Stimulated activated CD8-positive, alpha-beta memory T cell treated with anti-CD3 and anti-CD28 coated beads, Interleukin-15, amount 100 ng/mL, for 48 hours (primary cell): ENCODE results near the gene CFP.

Source experiments
- DNase-seq, 2 donors: peaks; one replicate each; pipeline ENCODE4 v3.0.0-alpha.2; 2020; ENCODE audit warnings: low read depth in 2 of 2

Gene CFP

DNA sequence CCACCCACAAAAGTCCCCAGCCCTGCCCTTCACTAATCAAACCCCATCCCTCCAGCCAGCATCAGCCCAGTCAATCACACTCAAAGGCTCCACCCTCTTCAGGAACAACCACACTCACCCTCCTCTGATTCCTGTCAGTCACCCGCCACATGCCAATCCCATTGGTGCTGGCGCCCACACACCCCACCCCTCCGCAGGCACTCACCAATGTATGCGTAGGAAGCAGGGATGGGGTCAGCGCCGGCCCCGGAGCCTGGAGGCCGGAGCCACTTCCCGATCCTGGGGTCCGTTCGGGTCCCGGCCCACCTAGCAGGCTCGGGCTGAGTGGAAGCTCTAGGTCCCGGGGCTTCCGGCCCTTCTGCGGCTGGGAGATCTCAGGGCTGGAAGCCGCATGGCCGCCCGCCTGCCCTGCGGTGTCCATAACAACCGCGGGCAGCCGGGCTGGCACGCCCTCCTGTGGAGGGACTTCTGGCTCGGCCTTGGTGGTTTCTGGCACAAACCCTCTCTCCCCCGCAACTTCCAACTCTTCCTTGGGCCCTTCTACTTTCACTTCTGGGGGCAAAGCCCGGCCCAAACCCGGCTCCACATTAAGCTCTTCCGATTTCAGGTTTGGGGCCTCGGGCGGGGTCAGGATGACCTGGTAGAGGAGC is 7.9 kb upstream of the CFP start:
- no peak for DNase-seq

DNA sequence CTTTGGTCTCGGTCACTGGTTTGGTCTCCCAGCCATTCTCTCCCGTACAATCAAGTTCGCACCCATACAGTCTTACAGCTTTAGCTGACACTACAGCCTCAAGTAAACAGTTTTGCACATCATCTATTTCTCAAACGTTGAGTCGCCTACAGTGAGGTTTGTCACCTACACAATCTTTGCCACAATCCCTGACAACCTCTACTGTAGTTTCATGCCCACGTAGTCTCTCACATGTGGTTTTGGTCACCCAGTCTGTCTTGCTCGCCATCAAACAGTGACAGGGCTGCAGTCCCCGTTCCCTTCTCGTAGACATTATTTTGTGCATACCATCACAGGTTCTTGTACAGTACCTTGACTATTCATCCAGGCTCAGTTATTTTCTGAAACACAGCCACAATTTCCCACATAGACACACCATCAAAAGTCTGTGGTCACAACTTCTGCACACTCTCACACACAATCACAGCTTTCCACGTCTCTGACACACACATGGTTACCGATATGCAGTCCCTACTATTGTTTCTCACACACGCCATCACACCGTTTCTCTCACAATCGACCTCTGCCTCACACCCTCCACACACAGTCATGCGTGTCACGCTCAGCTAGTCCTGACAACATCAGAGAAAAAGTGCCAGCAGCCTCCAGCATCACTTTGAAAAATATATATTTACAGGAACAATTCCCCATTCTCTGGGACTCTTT is 5.3 kb upstream of the CFP start:
- no peak for DNase-seq

DNA sequence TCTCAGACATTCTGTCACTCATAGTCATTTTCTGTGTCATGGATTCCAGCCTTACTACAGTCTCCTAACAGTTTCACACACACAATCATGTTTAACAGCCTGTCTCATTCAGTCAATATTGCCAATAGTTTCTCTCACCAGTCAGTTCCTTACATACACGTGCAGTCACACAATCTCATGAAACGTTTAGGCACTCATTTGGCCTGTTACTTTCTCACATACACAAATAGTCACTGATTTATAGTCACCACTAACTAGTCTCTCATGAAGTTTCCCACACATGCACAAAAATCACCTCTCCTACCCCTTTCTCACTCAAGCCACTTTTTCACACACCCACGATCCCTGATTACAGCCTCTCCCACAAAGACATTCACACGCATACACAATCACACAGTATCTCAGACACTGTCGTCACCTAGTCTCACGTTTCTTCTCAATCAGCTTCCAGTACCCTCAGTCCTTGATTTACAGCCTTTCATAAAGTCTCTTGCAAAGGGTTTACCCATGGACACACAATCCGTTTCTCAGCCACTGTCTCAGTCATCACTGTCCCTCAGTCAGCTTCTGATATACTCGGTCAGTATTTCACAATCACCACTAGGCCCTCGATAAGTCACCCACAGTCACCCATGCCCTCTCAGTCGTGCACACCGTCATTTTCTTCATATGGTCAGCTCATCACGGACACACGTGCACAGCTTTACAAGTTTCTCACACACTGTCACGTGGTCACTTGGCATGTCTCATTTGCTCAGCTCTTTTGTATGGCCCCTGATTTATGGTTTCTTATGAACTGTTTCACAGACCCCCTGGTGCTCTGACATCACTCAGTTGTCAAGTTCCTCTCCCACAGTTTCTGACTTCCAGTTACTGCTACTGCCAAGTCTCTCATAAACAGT is 4.2 kb upstream of the CFP start:
- DNase-seq = no peak

DNA sequence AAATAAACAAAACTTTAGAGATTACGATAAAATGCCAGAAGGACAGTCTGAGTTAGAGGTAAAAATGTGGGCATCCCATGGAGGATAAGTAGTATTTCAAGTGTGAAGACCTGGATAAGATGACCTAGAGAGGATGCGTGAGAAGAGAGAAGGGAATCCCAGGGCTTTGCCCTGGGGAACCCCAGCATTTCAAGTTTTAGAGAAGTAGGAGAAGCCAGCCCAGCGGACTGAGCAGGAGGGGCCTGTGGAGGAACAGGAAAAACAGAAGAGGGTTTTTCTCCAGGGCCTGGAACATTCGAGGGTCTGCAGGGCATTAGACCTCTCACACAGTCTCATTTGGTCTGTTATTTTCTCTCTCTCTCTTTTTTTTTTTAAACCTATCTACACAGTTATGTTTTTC is 2.9 kb upstream of the CFP start:
- no peak for DNase-seq

DNA sequence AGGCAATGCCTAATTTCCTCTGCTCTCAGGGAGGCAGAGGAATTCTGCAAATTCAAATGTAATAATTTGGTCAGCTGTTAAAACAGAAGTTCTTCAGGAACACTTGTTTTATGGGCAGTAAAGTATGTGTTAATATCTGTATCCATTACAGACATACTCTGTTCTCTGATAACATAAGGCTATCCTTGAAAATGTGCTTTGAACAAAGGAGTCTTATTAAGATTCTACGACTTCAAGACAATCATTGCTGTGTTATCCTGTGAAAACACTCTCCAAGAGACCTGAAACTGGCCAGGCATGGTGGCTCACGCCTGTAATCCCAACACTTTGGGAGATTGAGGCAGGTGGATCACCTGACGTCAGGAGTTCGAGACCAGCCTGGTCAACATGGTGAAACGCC is 1.9 kb upstream of the CFP start:
- no peak for DNase-seq

DNA sequence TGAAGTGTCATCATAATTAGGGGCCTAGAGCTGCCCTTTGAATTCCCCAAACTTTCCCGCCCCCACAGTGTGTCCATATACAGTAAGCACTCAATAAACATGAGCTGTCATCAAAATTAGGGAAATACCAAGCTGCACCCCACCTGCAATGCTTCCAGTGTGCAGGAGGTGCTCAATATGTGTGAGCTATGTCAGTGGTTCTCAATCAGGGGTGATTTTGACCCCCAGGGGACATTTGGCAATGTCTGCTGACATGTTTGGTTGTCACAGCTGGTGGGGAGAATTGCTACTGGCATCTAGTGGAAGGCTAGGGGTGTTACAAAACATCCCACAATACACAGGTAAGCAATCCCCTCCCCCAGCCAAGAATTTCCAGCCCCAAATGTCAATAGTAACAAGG is 748 bp downstream of the CFP start:
- DNase-seq = no peak

DNA sequence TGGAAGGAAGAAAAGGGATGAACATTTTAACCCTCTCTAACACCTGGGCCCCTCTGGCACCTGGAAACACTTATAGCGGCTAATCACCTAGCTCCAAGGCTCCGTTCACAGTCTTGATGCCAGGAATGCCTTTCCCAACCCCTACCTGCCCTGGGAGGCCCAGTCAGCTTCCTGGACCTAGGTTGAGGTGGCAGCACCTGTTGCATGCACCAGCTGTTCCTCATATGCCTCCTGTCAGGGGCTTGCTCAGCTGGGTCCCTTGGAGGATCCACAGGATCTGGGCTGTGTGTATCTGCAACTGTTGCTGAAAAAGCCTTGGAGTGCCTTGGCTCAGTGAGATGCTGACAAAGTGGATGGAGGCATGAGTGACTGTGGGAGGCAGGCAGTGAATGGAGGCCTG is 4.4 kb downstream of the CFP start:
- DNase-seq = no peak

DNA sequence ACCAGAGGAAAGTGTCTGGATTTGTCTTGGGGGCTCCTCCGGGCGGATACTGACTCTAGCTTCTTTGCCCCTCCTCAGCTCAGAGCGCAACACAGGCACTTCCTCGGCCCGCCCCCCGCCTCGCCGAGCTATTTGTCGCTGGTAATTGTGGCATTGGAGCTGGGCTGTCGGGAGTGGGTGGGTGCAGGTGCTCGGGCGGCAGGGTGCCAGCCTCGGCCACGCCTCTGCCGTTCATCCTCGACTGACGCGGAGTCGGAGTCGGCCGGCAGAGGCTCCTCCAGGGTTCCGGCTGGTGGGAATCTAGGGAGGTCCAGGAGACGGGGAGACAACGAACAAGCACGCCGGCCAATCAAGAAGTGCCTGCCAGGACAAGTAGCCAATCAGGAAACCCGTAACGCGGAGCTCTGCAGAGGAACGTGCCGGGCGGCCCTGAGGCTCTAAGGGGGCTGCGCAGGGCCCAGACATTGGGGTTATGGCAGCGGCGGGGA is 6.1 kb downstream of the CFP start:
- no peak for DNase-seq

DNA sequence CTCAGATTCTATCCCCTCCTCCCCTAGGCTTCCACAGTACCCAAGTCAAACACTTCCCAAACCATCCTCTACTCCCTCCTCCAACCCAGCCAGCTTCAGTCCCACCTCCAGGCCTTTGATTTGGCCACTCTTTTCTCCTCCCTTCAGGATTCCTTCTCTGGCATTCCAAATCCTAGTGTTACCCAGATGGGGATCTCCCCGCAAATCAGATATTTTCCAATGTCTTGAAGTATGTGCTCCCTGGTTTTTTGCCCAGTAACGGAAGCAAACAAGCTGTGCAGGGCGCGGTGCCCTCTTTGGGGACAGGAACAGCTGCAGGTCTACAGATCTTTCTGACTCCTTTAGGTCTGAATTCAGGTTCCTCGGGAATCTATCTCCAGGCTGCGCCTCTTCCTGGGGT is 7.9 kb downstream of the CFP start:
- no peak for DNase-seq

DNA sequence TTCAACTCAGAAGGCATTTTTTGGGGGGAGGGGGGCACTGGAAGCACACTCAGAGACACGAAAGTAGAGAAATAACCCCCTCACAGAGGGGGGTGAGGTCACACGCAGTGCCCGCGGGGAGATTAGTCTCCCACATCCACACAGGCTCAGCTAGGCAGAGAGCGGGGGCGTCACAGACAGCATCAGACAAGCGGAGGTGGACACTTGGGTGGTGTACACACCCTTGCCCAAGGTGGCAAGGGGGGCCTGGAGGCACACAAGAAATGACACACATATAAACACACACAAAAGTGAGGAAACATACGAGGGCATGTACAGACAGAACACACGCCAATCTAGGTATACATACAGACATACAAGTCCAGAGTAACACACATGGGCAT is 9.4 kb downstream of the CFP start:
- no peak for DNase-seq

DNA sequence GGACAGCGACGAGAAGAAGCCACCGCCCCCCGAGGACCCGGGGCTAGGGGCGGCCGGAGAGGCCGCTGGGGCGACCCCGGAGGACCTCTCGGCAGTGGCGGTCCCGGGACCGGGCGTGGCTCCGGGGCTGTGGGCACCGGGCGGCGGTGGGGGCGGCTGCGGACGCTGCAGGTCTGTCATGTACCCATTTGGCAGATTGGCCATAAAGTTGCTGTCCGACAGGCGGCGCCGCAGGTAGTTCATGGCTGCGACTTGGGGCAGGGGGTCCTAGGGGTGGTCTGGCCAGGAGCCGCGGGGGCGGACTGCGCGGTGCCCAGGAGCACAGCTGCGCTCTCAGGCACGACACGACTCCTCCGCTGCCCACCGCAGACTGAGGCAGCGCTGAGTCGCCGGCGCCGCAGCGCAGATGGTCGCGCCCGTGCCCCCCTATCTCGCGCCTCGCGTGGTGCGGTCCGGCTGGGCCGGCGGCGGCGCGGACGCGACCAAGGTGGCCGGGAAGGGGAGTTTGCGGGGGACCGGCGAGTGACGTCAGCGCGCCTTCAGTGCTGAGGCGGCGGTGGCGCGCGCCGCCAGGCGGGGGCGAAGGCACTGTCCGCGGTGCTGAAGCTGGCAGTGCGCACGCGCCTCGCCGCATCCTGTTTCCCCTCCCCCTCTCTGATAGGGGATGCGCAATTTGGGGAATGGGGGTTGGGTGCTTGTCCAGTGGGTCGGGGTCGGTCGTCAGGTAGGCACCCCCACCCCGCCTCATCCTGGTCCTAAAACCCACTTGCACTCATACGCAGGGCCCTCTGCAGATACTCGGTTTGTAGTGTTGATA is 10.0 kb downstream of the CFP start, which contains the start of gene SYN1:
Gene SYN1, minus strand, starts transcription at position 372 of the 817 bp plus-strand sequence. Its CDS starts 129 bp downstream, at position 243.
- peak; percentile 68 to 69 for DNase-seq

DNA sequence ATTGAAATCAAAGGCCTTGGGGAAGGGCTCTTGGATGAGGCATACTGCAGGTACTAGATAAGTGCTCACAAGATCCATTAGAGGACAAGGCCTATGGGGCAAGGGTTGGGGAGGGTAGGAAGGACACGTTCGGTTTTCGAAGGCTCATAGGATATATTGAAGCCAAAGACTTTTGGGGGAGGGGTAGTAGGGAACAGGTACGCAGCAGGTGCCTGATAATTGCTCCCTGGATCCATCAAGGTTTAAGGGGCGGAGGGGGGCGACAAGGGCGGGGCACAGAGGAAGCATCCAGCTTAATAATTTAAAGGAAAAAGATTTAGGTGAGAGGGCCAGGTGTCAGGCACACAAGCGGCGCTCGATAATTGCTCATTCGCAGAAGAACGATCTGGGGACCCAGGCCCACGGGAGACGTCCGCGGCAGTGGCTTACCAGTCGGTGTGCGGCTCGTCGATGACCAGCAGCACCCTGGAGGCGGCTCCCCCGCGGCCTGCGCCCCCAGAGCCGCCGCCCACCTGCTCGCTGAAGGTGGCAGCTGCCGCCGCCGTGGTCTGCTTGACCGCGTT is 10.7 kb downstream of the CFP start:
- DNase-seq = no peak

DNA sequence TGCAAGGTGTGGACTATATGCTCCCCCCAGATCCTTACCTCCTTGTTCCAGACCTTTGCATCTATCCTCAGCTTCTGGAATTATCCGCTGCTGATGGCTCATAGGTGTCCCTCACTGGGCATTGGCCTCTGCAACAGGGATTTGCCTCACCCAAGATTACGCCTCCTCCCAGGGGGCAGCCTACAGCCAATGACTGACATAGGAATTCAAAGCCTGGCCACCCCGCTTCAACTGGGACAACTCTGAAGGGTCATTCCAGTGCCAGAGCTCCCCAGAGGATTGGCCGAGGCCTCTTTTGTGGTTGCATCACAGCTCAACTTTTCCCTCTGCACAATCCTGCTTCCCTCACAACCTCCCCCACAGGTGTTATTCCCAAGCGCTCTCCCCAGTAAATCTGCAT is 15.1 kb downstream of the CFP start:
- DNase-seq = no peak

DNA sequence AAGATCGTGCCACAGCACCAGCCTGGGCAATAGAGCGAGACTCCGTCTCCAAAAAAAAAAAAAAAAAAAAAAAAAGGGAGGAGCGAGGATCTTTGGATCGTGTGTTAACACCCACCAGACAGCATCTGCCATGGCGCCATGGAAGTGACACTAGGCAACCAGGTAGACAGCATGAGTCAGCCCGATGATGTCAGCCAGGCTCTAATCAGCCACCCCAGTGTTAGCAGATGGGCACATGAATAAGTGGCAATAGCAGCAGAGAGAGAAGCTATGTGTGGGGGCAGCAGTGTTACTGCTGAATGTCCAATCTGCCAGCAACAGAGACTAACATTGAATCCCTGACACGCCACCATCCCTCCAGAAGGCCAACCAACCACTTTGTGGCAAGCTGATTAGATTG is 16.6 kb downstream of the CFP start:
- no peak for DNase-seq

DNA sequence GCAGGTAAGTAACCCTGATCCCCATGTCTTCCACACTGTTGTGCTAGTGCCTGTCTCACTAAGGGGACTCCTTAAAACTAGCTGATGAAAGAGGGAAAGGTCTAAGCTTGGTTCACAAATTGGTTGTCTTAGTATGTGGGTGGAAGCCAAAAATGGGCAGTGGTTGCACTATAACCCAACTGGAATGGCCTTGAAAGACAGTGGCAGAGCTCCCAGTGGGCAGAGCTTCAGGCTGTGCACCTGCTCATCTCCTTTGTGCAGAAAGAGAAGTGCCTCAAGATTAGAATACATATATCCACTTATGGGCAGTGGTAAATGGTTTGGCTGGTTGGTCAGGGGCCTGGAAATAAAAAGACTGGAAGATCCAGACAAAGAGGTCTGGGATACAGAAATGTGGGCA is 17.3 kb downstream of the CFP start:
- no peak for DNase-seq

DNA sequence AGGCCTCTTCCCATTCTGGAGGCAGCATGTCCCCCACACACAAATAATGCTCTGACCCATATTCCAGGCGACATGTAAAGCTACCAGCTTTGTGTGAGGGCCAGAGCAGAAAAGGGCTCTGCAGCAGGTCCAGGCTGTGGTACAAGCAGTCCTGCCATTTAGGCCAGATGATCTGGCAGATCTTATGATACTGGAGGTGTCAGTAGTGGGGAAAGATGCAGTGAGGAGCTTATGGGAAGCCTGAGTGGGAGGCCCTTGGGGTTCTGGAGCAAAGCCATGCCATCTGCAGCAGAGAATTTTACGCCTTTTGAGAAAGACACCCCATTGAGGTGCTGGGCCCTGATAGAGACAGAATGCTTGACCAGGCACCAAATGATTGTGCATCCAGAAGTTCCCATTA is 17.8 kb downstream of the CFP start:
- DNase-seq = no peak

DNA sequence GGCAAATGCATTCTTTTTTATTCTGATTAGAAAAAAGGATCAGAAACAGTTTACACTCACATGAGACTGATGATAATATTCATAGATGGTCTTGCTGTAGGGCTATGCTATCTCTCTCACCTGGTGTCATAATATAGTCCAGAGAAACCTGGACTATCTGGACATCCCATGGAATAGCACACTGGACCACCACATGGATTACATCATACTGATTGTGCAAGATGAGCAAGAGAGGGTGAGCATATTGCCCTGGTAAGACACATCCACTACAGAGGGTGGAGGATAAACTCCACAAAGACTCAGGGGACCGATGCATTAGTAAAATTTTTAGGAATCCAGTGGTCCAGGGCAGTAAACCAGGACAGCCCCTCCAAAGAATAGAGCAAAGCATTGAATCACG is 18.2 kb downstream of the CFP start:
- DNase-seq = no peak

DNA sequence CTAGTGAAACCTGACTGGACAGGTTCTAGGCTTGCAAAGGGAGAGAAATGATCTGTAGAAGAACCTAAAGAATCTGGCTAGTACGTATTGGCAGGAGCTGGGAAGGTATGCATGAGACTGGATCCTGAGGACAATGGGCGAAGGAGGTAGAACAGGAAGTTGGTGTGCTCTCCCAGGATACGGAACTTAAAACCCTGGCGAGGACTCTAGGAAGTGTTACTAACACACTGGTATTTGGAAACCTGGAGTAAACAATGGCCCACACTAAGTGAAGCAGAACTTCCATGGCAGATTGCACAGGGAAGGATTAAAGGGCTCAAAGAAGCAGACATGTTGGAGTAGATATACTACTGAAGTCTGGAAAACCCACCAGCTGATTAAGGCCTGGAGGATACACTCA is 19.2 kb downstream of the CFP start:
- DNase-seq = no peak

DNA sequence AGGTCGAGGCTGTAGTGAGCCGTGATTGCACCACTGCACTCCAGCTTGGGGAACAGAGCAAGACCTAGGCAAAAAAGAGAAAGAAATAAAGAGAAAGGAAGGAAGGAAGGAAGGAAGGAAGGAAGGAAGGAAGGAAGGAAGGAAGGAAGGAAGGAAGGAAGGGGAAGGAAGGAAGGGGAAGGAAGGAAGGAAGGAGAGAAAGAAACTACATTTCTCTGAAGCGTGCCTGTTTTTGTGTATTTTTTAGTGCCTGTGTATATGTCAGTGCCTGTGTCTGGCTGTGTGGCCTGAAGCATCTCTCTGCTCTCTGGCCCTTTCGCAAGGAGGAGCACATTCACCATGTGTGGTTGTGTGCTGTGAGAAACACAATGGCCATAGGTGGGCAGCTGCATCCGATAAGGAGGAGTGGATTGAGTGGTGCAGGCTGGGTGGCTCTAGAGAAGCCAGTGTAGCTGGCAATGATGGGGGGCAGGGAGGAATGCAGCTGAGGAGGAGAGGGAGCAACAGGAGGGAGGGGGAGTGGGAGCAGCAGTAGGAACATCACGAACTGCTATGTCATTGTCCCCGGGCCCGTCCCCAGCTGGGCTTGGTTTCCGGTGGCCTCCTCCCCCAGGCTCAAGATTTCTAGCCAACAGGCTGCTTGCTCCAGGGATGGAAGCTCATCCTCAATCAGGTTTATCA is 21.5 kb downstream of the CFP start:
- no peak for DNase-seq

DNA sequence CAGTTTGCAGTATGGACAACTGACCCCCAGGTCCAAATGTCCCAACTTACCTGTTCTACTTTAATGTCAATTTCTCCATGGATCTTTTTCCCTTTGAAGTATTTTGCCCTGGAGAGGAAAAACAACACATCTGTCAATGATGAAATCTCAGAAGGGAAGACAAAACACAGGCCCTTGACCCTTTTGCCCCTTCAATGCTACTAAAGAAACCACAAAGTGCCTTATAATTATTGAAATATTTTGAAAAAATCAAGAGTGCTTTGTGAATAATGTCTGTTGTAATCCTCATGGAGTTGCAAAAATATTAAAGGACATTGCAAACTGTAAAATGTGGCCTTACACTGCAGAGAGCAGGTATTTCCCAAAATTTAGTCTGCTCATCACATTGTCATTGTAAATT is 22.6 kb downstream of the CFP start:
- DNase-seq = no peak

DNA sequence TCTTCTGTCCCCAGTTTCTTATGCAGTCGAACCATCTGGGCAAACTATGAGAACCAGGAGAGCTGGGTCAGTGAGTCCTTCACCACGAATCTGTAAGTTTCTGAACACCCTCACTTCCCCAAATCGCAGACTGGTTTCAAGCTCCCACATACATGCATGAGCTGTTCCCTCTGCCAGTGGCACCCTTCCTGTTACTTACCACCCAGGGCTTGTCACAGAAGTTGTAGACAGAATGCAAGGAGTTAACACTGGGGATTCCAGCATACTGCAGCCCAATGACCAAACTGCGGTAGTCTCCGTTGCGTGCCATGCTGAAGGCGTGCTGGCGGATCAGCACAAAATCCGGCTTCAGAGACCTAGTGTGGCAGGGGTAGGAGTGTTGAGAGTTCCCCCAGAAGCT is 24.7 kb downstream of the CFP start:
- no peak for DNase-seq
